GM18951 (cell line): ENCODE results near the gene VPS41.

Source experiments
- POLR2A ChIP-seq: IDR thresholded peaks from 4 replicates; pipeline ENCODE4 v1.6.1; 2011; ENCODE audit warnings: mild to moderate bottlenecking; ENCODE audit not compliant: insufficient read length, insufficient read depth; ENCODE audit errors: extremely low read depth
- in situ Hi-C: fragments of 300-500 bp; cut with MboI; formaldehyde crosslinking; loops from one replicate; pipeline ENCODE4 v1.12.0; 2022; ENCODE audit warnings: low sequenced_read_pairs, mixed read lengths, inconsistent platforms; ENCODE audit not compliant: unreplicated experiment

Gene VPS41

DNA sequence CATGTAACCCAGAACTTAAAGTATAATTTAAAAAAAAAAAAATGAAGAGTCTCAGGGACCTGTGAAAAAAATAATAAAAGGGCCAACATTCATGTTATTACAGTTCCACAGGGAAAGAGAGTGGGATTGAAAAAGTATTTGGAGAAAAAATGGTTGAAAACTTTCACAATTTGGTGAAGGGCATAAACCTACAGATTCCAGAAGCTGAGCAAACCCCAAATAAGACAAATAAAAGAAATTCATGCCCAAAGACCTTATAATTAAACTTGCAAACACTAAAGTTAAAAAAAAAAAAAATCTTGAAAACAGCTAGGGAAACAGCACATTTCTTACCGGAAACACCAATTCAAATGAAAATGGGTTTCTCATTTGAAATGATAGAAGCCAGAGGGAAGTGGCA, 19.9 kb downstream of the VPS41 start:
- TF ChIP-seq POLR2A = no peak
- in situ Hi-C loops = no loop called here

GRCh38 chr7:38886265-38886664, 22.7 kb downstream of the VPS41 start:
- in situ Hi-C loops = no loop called here
- TF ChIP-seq POLR2A = no peak

- in situ Hi-C loops = no loop called here
- no peak for TF ChIP-seq POLR2A
Observed at GRCh38 chr7:38883706-38884105, 25.3 kb downstream of the VPS41 start.

DNA sequence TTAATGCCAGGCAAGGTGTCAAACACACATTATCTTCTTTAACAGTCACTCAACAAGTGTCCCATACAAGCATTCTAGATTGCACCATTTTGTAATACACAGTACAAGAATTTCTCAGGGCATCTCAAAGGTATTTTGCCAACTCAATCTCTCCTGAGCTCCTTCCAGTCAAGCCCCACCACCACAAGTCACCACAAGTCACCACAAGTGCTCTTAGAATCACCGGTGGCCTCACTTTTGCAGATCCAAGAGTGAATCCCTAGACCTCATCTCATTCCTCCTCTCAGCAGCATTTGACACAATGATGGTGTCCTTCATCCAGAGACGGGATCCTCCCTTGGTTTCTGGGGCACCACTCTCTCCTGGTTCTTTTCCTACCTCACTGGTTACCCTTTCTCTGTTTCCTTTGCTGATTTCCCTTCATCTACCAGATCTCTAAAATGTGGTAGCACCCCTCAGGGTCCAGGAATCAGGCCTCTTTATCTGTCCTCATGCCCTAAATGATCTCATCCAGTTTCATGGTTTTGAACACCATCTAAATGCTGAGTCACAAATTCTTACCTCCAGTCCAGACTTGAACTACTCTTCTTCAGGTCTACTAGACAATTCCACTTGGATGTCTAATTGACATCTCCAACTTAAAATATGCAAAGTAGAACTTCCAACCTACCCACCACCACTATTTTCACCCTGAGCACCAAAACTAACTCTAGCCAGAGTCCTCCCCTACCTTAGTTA, 26.9 kb downstream of the VPS41 start:
- TF ChIP-seq POLR2A = no peak
- in situ Hi-C loops = no loop called here

GRCh38 chr7:38881015-38881414, 28.0 kb downstream of the VPS41 start:
- TF ChIP-seq POLR2A = no peak
- in situ Hi-C loops = no loop called here

GRCh38 chr7:38880454-38880853, 28.5 kb downstream of the VPS41 start:
- in situ Hi-C loops = no loop called here
- no peak for TF ChIP-seq POLR2A

DNA sequence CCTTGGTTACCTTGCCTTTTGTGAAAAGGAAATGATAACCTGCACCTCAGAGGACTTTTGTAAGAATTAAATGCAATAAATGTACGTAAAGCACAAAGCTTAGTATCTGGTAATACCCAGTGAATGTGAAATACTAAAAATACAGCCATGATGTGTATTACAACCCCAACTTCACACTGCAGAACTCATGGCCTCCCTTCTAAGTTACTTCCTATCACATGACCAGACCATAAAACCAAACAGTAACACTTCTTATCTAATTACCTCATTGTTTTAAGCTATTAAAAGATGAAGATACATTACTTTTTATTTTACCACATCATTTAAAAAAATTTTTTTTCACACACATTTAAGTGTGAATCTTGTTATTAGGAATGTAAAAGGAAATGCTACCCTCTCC, 29.0 kb downstream of the VPS41 start:
- TF ChIP-seq POLR2A = no peak
- in situ Hi-C loops = no loop called here

DNA sequence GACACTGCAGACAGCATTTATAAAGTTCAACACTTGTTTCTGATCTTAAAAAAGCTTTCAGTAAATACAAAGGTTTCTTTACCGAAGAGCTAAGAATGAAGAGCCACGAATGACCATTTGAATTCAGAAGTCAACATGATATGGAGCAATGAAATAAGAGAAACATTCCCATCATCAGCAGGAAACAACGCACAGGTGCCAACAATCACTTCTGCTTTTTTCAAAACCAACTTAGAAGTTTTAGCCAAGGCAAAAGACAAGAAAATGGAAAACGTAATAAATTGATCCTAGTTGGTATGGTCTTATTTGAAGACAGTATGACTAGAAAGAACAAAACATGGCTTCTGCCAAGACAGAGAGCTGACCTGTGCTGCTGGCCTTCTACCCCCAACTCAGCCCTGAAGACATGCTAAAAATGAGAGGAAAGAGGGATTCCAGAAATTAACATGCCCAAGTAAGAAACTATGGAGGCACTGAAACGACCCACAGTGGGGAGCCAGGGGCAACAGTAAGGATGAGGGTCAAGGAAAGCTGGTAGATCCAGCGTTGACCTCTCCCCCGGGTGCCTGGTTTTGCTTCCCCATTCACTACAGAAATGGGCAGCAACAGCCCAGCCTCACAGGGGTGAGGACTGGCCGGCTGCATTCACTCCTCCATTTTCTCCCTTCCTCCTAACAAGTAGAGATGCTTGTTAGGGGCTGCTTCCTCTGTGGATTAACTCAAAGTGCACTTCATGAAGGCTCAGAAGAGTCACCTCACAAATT, 30.1 kb downstream of the VPS41 start:
- in situ Hi-C loops = no loop called here
- no peak for TF ChIP-seq POLR2A

- in situ Hi-C loops = no loop called here
- TF ChIP-seq POLR2A = no peak
Observed at GRCh38 chr7:38873433-38873832, 35.6 kb downstream of the VPS41 start.

- in situ Hi-C loops = no loop called here
Observed at GRCh38 chr7:38872202-38872601, 36.8 kb downstream of the VPS41 start.

DNA sequence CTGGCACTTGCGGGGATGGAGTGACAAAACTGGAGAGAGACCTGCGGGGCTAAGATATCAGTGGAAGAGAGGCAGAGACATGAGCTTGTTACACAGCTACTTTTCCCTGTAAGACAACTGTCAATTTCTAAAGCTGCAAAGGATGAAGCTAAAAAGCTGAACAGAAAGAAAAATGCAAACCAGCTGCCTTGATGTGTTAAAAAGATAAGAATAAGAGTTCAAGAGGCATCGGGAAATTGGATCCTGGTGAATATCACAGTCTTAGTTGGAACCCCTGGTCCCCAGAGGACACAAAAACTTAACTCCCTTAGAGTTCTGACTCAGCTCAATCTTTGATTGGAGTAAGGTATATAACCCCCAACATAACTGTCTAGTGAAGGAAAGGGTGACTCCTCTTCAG, 38.8 kb downstream of the VPS41 start:
- TF ChIP-seq POLR2A = no peak
- in situ Hi-C loops = no loop called here

More at GRCh38 chr7:38872202-38872601, 36.8 kb downstream of the VPS41 start:
- no peak for TF ChIP-seq POLR2A

DNA sequence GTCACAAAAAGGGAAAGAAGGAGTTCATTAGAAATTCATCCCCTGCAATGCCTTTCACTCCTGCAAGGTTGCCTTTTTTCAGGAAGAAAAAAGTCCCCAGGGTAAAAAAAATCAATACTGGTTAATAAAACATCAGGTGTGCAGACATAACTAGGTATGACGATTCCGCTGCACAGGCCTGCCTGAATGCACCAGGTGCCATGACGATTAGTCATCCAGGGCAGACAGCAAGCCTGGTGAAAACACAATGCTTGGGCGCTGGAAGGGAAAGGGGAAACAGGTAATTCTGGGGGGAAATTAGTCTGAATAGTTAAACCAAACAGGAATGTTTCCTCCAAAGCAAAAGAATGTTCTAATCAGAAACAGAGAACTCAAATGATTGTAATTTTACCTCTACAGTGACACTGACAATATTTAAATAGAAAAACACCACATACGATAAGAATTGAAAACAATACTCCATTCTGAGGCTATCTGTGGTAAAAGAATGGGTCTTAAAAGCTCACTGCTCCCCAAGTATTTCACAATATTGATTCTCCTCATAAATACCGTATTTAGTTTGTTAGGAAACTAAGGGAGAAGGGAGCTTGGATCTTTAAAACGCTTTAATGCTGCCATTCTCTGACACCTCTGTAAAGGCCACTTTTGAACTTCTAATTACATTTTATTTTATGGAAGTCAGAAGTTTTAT, 45.2 kb downstream of the VPS41 start:
- in situ Hi-C loops = no loop called here
- no peak for TF ChIP-seq POLR2A

GRCh38 chr7:38862666-38863065, 46.3 kb downstream of the VPS41 start:
- in situ Hi-C loops = no loop called here
- TF ChIP-seq POLR2A = no peak

DNA sequence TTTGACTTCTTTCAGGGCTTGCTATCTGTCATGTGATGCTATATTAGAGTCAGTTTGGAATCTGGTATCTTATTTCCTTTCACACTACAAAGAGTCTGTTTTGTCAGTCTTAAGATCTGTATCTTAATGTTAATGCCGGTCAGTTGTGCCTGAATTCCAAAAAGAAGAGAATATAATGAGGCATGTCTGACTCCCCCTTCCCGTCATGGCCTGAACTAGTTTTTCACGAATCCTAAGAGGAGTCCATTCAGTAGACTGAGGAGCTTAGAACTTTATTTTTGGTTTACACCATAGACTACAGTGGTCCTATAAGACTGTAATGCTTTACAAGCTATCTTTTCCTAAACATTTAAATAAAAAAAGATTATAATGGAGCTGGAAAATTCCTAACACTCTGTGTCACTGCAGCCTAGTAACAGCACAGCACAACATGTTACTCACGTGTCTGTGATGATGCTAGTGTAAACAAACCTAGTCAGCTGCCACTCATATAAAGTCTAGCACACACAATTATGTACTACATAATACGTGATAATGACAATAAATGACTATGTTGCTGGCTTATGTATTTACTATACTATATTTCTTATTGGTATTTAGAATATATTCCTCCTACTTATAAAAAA, 50.6 kb downstream of the VPS41 start:
- in situ Hi-C loops = no loop called here
- no peak for TF ChIP-seq POLR2A

DNA sequence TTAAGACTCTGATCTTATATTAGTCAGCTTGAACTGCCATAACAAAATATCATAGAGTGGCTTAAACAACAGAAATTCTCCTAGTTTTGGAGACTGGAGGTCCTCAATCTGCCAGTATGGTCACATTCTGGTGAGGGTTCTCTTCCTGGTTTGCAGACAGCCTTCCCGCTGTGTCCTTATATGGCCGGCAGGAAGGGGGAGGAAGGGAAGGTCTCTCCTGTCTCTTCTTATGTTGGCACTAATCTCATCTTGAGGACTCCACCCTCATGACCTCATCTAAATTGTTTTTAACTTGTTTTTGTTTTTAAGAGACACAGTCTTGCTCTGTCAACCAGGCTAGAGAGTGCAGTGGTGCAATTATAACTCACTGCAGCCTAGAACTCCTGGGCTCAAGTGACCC, 53.1 kb downstream of the VPS41 start:
- in situ Hi-C loops = no loop called here
- no peak for TF ChIP-seq POLR2A
